HepG2 (cell line): ENCODE results near the gene ACBD6.

Experiments used
- ATF7 ChIP-seq, 2 experiments: fragments of 450-650 bp in 1 of 2; sonication (generic) in 1 of 2; formaldehyde crosslinking in 1 of 2; IDR thresholded peaks; 2 replicates each; pipeline versions ENCODE4 v1.4.0 to v1.6.1; 2016 to 2020; ENCODE audit warnings: antibody characterized with exemption in 1 of 2, mild to moderate bottlenecking in 1 of 2, missing genetic modification reagents in 1 of 2
- CTCF ChIP-seq: sonication (generic); formaldehyde crosslinking; IDR thresholded peaks from 2 replicates; pipeline ENCODE4 v1.5.0; 2020; ENCODE audit warnings: mild to moderate bottlenecking, missing genetic modification reagents, moderate library complexity
- TRIM22 ChIP-seq: fragments of 450-650 bp; IDR thresholded peaks from 2 replicates; pipeline ENCODE4 v1.6.1; 2017
- ZBTB37 ChIP-seq: sonication (generic); formaldehyde crosslinking; IDR thresholded peaks from 2 replicates; pipeline ENCODE4 v1.4.0; 2020; ENCODE audit warnings: mild to moderate bottlenecking, missing genetic modification reagents
- ZSCAN30 ChIP-seq: sonication (generic); formaldehyde crosslinking; IDR thresholded peaks from 2 replicates; pipeline ENCODE4 v1.5.0; 2020; ENCODE audit warnings: mild to moderate bottlenecking, missing genetic modification reagents

GRCh38 chr1:180433873-180434272, 68.5 kb downstream of the ACBD6 start:
- TF ChIP-seq CTCF (CRISPR knock-in tag): no peak
- no peak for TF ChIP-seq ATF7 (IDR thresholded peaks at IDR 0.05)
- no peak for TF ChIP-seq ATF7 (CRISPR knock-in tag; IDR thresholded peaks at IDR 0.05)
- TF ChIP-seq ZSCAN30: no peak
- no peak for TF ChIP-seq ZBTB37 (CRISPR knock-in tag)
- no peak for TF ChIP-seq TRIM22
